Inferior parietal cortex (tissue), 1 donor: ENCODE data around the gene ESPN.
A peak's percentile ranks its signal among the peaks of the same experiment; 100 is the strongest.

Experiments
- DNase-seq: peaks from one replicate; pipeline ENCODE4 v3.0.0-alpha.2; 2016; ENCODE audit errors: extremely low spot score

Gene ESPN

DNA sequence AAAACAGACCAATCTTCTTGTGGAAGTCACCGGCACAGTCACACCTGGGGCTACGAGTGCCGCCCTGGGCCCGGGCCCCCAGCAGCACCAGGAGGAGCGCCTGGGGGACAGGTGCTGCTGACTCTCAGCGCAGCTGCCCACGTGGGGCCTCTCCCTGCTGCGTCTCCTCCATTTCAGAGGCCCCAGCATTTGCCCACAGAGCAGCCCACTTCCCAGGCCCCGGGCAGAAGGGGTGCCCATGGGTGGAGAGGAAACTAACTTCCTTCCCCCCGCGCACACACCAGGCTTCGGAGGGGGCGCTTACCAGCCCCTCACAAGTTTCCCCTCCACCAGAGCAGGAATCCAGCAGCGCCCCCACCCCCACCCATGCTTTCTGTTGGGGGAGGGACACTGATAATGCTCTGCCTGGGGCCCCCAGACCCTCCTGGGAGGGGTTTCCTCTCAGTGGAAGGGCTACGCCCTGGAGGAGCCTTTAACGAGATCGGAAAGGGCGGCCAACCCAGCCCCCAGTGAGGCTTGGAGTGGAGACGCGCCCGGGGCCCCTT is 41.0 kb downstream of the ESPN start:
- DNase-seq = no peak

DNA sequence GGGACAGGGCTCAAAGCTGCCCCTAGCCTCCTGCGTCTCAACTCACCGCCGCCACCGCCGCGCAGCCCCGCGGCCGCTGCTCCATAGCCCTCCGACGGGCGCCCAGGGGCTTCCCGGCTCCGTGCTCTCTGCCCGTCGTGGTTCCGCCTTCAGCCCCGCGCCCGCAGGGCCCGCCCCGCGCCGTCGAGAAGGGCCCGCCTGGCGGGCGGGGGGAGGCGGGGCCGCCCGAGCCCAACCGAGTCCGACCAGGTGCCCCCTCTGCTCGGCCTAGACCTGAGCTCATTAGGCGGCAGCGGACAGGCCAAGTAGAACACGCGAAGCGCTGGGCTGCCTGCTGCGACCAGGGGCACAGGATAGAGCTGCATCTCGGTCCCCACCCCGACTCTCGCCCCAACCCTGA is 41.4 kb downstream of the ESPN start, which contains the start of gene TNFRSF25:
Gene TNFRSF25, minus strand, starts transcription at position 151 of the 400 bp plus-strand sequence. Its CDS starts 66 bp downstream, at position 85.
- DNase-seq = no peak

DNA sequence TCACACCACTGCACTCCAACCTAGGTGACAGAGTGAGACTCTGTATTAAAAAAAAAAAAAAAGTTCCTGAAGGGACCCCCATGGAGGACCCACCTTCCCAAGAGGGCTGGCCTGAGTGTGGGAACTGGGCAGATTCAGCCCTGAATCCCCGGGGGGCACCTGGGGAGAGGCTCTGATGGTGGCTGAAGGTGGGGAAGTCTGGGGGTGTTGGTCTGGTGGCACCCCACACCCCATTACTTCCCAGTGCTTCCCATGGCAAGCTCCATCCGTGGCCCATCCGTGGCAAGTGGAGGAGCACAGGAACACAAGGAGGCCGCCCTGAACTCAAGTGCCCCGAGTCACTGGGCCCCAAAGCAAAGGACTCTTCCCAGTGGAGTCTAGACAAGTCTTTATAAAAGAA is 42.2 kb downstream of the ESPN start:
- no peak for DNase-seq

DNA sequence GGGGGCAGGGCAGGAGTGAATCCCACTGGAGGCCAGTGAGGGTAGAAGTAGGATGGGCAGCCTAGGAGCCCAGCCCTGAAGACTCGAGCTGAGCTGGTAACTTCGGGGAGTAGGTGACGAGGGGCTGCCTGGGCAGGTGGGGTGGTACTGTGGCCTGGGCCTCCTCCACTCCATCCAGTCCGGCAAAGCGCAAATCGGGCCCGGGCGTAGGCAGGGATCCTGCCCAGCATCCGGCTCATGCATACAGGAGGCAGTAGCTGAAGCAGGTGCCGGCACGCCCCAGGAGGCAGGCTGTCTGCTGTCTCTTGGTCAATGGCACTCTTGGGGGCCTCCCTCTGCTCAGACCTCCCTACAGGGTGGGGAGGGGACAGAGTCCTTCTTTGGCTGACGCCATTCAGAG is 42.6 kb downstream of the ESPN start:
- no peak for DNase-seq

DNA sequence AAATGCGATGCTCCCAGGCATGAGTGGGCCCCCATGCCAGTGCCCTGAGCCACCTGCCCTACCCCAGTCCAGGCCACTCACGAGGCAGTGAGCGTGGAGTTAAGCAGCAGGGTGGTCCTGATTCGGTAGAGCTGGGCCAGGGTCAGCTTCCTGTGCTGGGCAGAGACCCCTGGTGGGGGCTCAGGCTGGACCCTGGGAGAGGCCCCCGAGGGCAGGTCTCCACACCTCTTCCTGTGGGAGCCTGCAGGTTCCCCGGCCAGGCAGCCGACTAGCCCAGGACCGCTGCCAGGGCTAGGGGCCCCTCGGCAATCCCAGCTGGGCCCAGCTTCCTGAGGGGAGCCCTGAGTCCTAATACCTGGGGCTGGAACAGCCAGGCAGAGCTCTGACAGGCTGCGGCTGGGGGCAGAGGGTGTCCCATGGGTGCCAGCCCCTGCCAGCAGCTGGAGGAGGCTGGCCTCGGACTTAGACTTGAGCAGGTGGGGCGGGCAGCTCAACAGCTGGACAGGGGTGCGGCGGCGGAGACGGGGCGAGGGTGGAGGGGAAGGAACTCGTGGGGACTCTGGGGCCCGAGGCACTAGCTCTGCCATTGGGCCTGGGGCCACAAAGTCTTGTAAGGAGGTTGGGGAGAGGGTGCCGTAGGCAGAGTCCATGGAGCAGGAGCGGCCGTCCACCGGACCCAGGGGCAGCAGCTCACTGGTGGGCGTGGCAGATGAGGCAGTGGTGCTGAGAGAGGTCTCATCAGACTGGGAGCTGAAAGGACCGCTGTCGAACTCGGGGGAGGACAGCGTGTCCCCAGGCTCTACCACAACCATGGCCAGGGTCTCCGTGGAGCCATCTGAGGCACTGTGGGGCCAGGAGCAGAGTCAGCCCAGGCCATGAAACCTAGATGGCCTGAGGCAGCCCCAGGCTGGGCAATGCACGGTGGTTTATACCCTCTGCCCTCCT is 43.4 kb downstream of the ESPN start:
- no peak for DNase-seq

DNA sequence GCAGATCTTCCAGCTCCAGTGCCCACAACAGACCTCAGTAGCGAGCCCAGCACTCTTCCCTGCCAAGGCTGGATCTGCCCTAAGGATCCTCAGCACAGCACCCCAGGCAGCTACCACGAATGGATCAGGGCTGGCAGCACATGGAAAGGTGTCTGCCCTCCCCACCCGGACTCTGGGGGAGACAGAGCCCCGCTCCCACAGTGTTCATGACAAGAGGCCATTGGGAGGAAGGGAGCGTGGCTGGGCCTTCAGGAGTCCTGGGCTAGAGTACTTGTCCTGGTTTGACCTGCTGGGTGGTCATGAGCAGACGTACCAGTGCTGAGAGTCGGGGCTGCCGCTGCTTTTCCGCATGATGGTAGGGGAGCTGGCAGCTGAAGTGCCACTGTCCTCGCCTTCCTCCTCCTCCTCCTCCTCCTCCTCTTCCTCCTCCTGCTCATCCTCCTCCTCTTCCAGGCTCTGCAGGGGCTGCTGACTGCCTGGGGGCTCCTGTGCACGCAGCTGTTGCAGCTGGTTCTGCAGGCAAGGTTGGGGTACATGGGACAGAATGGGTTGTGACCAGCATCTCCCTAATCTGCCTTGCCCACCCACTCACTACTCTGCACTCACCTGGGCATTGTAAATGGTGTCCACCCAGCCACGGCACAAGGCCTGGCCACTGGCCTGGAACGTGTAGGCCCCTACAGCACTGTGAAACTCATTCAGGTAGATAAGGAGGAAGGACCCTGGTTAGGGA is 44.3 kb downstream of the ESPN start:
- no peak for DNase-seq

DNA sequence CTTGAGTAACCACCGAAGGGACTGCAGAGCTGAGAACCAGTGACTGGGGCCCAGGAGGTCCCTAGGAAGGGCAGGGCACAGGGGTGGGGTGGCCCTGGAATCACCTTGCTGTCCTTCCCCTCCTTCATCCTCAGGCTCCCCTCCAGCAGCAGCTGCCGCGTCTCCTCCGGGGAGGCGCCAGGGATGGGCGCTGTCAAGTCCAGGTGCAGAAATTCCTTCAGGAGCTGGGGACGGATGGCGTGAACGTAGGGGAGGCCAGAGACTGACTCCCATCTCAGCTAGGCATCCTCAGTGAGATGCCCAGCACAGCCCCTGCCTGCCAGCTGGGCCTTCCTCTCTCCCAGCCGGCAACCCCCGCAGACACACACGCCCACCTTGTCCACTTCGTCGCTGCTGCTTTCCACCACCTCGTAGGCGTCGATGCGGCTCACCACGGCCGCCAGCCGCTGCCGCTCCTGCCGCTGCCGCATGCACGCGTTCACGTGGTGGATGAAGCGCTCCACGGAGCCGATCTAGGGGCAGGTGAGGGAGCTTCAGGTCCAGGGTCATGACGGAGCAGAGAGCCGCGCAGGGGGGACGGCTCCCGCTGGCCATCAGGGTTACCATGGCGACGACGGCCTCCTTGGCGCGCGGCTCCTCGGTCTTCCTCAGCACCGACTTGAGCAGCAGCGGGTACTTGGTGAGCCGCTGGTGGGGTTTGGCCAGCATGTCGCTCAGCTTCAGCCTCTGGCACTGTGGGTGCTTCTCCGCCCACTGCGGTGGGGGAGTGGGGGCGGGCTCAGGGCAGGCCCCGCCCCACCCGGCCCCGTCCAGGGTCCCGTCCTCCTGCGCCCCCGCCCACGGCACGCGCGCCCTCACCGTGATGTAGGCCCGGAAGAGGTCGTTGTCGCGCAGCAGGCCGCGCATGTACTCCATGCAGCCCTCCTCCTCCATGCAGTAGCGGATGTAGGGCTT is 45.8 kb downstream of the ESPN start:
- DNase-seq = no peak

DNA sequence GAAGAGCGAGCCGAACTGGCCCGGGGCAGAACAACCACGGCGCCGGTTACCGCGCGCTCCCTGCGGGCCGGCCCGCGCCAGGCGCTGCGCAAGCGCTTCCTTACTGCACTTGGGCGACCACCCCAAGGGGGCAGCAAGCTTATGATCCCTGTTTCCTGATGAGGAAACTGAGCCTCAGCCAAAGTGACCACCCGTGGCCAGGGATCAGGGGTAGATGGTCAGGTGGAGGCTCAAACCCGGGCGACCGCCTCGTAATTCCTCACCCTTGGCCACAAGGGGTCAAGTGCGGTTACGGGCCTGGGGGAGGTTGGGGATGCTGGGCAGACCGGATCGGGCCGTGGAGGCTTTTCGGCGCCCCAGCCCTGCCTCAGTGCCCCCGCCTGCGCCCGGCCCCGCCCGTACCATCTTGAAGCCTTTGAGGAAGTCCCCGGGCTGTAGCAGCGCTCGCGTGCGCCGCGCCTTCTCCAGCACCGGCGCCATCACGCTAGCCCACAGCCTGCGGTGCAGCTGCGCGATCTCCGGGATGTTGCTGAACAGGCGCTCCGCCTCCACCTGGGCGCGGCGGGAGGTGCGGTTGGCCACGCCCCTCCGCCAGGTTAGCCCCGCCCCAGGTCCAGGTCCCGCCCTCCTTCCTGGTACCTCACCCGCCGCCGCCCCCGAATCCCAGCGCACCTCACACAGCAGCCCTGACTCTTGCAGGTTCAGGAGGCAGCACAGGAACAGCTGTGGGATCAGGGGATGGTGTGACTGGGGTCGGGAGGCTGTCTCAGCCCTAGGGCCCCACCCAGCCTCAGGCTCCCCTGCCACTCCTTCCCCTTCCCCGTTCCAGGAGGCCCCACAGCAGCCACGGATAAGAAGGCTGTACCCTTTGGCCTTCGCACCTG is 46.8 kb downstream of the ESPN start:
- DNase-seq = no peak

DNA sequence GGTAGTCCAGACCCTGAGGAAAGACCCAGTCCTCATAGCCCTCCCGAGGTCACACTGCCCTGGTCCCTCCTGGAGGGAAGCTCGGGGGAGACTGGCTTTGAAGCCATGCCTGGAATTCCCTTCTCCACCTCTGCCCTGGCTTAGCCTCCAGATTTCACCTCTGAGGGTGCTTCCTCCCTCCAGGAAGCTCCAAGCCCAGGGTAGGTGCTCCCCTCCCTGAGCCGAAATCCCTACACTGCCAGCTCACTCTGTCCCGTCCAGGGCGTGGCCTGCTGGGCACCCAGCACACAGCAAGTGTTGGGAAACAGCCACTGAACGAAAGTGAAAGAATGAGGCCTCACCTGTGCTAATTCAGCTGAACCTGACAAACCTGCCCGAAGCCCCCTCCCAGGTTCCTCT is 47.4 kb downstream of the ESPN start:
- DNase-seq = no peak

DNA sequence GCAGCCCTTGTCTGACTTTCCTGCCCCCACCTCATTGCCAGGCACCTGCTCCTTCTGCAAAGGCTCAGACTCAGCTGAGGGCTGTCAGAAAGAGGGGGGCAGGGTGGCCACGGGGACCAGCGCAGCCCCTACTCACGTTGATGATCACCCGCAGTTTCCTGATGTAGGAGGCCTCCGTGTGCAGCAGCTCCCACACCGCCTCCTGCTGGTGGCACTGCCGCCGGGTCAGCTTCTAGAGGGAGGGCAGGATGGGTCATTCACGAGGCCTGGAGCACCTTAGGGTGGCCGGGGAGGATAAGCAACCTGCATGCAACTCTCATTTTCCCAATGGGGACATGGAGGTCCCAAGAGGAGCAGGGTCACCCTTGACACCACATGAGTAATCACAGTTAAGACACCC is 47.8 kb downstream of the ESPN start:
- DNase-seq = no peak

DNA sequence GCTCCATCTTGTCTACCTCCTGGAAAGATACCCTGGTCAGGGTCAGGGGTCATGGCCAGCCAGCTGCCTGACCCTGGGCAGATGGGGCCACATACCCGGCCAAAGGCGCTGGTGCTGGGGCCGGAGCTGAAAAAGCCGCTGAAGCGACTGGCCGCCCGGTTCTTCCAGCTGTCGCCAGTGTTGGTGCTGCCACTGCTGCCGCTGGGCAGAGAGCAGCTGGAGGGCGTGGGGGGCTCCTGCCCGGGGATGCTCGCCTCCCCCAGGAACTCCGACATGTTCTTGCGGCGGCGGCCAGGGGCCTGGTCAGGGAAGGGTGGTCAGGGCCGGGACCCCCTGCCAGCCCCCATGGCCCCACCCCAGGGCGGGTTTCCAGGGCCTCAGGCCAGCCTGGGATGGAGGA is 48.6 kb downstream of the ESPN start:
- no peak for DNase-seq

DNA sequence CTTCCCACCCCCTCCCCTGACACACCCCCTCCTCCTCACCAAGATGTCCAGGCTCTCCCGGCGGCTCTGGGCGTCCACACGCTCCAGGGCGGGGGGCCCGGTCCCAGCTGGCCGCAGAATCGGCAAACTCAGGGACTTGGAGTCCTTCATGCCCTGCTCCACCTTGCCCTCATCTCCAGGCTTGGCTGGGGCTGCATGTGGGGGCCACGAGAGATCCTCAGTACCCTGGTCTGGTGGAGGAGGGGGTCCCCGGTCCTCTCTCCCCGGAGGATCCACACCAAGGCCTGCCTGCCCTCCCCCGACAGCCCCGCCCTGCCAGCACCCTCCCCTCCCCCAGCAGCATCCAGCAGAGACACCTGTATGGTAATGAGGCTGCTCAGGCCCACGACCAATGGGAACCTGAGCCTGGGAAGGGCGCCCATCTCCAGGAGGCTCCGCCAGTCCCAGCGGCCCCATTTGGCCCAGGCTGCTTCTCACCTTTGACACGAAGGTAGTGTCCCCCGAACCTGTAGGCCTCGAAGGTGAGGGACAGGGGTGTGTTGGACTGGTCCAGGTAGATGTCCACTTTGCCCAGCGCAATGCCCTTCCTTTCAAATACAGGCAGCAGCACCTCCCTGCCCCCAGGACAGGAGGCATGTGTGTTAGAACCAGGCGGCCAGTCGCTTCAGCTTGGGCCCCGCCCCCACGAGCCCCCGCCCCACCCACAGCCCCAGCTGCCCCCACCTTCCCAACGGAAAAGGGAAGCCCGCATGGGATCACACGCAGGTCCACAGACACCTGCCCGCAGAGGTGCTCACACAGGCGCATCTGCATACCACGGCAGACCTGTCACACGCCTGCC is 49.6 kb downstream of the ESPN start:
- DNase-seq = no peak

DNA sequence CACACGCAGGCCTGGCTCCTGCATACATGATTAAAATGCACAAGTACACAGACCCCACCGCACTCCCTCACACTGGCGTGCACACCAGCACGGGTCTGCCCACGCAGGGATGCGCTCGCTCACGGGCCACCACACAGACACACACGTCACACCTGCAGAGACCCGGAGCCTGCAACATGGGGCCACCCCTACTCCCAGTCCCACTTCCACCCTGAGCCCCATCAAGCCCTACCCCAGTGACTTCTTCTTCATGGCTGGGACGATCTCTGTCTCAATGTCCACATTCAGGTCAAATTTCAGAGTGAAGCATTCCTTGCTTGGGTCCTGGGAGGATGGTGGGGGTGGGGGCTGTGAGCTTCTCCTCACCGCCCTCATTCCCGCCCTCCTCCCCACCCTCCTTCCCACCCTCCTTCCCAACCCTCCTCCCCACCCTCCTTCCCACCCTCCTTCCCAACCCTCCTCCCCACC is 50.3 kb downstream of the ESPN start:
- no peak for DNase-seq

DNA sequence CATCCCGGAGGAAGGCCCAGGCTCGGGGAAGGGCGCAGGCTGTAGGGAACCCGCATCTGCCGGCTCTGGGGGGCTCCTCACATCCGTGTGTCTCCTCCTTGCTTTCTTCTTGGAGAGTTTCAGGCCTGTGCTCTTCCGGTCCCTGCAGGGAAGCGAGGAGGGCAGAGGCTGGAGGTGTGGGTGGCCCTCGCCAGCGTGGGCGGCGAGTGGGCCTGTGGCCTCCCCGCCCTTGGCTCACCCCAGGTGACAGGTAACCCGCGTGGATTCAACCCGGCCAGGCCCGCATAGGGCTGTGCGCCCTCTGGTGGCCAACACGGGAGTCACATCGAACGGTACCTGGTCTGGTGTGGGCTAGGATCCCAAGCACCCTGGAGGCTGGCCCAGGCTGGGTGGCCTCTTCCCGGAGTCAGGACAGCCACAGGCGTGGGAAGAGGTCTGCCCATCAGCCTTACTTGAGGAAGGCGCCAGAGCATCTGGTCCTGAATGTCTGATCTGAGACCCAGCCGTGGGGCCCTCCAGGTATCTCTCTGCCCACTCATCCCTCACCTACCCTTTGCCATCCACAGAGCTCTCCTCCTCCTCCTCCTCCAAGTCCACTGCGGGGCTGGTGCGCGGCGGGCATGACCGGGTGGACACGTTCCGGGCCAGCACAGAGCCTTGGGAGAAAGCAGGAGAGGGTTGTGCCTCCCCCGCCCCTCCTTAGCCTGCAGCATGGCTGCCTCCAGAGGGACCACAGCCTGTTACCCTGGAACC is 51.0 kb downstream of the ESPN start:
- peak; percentile 60 for DNase-seq

DNA sequence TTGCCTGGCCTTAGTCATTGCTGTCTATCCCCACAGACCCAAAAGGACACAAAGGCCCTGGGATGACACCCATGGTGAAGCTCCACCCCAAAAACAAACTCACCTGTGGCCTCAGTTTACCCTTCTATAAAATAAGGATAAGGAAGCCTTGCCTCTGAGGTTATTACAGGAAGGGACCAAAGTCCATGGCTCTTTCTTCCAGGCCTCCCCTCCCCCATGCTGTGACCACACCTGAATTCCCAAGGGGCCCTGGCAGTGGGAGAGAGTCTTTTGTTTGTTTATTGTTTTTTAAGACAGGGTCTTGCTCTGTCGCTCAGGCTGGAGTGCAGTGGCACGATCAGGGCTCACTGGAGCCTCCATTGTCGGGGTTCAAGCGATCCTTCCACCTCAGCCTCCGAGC is 51.9 kb downstream of the ESPN start:
- no peak for DNase-seq

DNA sequence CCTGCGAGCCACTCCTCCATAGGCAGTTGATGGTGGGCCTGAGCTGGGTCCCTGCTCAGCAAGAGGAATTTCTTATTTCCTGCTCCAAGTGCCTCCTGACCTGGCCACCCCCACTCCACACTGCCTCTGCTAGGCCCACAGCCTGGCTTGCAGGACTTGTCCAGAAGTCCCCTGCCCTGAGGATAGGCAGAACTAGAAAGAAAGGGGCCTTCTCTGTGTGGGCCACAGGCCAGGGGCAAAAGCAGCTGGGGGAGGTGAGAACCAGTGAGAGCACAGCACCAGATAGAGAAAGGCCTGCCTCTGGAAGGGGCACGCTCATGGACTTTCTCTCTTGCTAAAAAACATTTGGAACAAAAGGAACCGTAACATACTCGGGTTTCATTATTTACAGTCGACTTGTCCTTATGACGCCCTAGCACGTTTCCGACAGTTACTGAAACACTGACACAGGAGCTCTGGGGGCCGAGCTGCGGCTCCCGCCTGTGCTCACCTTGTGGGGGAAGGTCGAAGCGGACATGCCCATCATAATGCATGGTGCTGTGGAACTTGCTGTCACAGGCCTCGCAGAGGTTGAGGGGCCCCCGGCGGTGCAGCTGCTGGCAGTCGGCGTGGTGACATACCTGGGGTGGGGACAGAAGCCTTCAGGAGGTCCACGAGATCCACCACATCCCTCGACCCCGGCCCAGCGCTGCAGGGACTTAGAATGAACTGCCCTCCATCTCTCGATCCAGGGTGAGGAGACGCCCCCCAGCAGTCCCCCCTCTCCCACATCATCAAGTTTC is 52.7 kb downstream of the ESPN start:
- DNase-seq = no peak

DNA sequence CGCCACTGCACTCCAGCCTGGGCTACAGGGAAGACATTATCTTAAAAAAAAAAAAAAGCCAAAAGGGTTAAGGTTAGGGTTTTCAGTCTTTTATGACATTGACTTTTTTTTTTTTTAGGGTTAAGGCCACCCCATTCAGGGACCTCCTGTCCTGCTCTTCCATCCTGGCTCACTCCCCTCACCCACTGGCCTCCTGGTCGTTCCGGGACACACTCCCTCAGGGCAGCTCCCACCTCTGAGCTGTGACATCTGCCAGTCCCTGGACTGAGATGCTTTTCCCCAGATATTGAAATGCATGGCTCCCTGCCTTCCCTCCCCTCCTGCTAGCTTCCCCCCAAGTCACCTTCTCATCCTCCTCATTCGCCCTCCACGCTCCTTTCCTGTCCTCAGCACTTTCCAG is 57.2 kb downstream of the ESPN start:
- no peak for DNase-seq
